Measurements from ENCODE around the gene TMEM163.

GRCh38 chr2:134411279-134411827 is 307.4 kb downstream of the TMEM163 start:
- TF ChIP-seq POLR2A (IDR thresholded peaks at IDR 0.05; ENCODE audit: low read depth, low read length) = no peak
- TF ChIP-seq POLR2AphosphoS5 (IDR thresholded peaks at IDR 0.05; ENCODE audit: low read depth, low read length) = no peak
- no peak for TF ChIP-seq TAF1 (IDR thresholded peaks at IDR 0.05; ENCODE audit: low read depth, low read length)
- TF ChIP-seq PAX5 (IDR thresholded peaks at IDR 0.05; ENCODE audit: insufficient read depth, low read length, severe bottlenecking) = no peak
- no peak for TF ChIP-seq POU2F2 (IDR thresholded peaks at IDR 0.05; ENCODE audit: low read depth, low read length)
